Astrocyte of the cerebellum (primary cell): Measurements from ENCODE around the gene AP2B1.

Experiments used
- DNase-seq: peaks from one replicate; pipeline ENCODE4 v3.0.0-alpha.2; 2011; ENCODE audit warnings: low read depth
- H3K4me3 ChIP-seq: 2 replicates; pipeline ENCODE4 v1.5.1; 2011; ENCODE audit warnings: mild to moderate bottlenecking, low read depth, low read length, moderate library complexity
- CTCF ChIP-seq: IDR thresholded peaks from 2 replicates; pipeline ENCODE4 v1.5.1; 2012; ENCODE audit warnings: low read length, low read depth, moderate library complexity, mild to moderate bottlenecking; ENCODE audit errors: missing control alignments
- in situ Hi-C: cut with HindIII; loops from 2 replicates; pipeline ENCODE4 v1.10.0; 2017; ENCODE audit warnings: low sequenced_read_pairs

Gene AP2B1

GRCh38 chr17:35641032-35641431 is 53.9 kb downstream of the AP2B1 start:
- no peak for TF ChIP-seq CTCF
- H3K4me3 ChIP-seq, result no peak overlapping the region

GRCh38 chr17:35645923-35646322 is 58.8 kb downstream of the AP2B1 start:
- no peak for TF ChIP-seq CTCF
- no peak for DNase-seq
- in situ Hi-C loops, result no loop called here
- H3K4me3 ChIP-seq, result no peak overlapping the region

More at GRCh38 chr17:35641032-35641431, 53.9 kb downstream of the AP2B1 start:
- DNase-seq, result no peak
- in situ Hi-C loops, result no loop called here

GRCh38 chr17:35651467-35651866 is 64.3 kb downstream of the AP2B1 start:
- no peak for TF ChIP-seq CTCF
- no peak overlapping the region for H3K4me3 ChIP-seq
- no peak for DNase-seq
- in situ Hi-C loops, result no loop called here

GRCh38 chr17:35653619-35654361 is 66.7 kb downstream of the AP2B1 start:
- H3K4me3 ChIP-seq, result no peak overlapping the region
- no peak for TF ChIP-seq CTCF
- DNase-seq, result no peak
- in situ Hi-C loops, result no loop called here

- in situ Hi-C loops, result no loop called here
- H3K4me3 ChIP-seq, result no peak overlapping the region
- TF ChIP-seq CTCF, result no peak
- DNase-seq, result no peak
These were observed 68.2 kb downstream of the AP2B1 start for GRCh38 chr17:35655303-35655702.

- in situ Hi-C loops, result no loop called here
- H3K4me3 ChIP-seq, result no peak overlapping the region
- no peak for TF ChIP-seq CTCF
- no peak for DNase-seq
These were observed 73.8 kb downstream of the AP2B1 start for GRCh38 chr17:35660902-35661301.
